GM13976 (cell line): Measurements from ENCODE around the gene FAM76B.

Experiments
- DNase-seq: peaks from one replicate; pipeline ENCODE4 v3.0.0; 2012; ENCODE audit warnings: low spot score
- in situ Hi-C: fragments of 300-500 bp; cut with MboI; formaldehyde crosslinking; loops from one replicate; pipeline ENCODE4 v1.12.0; 2022; ENCODE audit warnings: low sequenced_read_pairs, mixed read lengths, inconsistent platforms; ENCODE audit not compliant: unreplicated experiment
- TF ChIP-seq, protein P1 (sequence below): IDR thresholded peaks from 2 replicates; pipeline ENCODE4 v1.5.1; 2012; ENCODE audit warnings: borderline replicate concordance, mild to moderate bottlenecking; ENCODE audit not compliant: insufficient read depth; ENCODE audit errors: extremely low read depth, missing control alignments, control extremely low read depth

The FAM76B gene

DNA sequence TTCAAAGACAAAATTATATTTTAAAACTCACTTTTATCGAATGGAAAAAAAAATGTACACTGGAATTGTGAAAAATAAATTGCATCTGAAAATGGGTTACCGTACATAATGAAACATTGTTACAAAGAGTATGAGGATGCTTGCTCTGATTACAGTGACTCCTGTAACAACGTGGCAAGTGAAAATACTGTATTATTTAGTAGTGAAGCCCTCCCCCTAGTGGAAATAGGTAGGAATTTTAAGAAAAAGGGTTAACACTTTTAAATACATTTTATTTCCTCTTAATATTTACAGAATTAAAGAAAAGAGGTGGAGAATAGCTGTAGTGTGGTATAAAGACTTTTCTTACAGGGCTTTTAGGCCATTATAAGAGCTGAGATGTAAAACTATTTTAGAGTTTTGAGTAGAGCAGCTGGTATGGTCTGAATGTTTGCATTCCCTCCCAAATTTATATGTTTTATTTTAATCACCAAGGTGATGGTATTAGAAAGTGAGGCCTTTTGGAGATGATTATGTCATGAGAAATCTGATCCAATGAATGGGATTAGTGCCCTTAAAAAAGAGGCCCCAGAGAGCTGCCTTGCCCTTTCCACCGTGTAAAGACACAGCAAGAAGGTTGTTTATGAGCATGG, 25.2 kb downstream of the FAM76B start:
- DNase-seq: peak; percentile 50
- TF ChIP-seq, protein P1, sequence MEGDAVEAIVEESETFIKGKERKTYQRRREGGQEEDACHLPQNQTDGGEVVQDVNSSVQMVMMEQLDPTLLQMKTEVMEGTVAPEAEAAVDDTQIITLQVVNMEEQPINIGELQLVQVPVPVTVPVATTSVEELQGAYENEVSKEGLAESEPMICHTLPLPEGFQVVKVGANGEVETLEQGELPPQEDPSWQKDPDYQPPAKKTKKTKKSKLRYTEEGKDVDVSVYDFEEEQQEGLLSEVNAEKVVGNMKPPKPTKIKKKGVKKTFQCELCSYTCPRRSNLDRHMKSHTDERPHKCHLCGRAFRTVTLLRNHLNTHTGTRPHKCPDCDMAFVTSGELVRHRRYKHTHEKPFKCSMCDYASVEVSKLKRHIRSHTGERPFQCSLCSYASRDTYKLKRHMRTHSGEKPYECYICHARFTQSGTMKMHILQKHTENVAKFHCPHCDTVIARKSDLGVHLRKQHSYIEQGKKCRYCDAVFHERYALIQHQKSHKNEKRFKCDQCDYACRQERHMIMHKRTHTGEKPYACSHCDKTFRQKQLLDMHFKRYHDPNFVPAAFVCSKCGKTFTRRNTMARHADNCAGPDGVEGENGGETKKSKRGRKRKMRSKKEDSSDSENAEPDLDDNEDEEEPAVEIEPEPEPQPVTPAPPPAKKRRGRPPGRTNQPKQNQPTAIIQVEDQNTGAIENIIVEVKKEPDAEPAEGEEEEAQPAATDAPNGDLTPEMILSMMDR: peak; percentile 20
- in situ Hi-C loops: loop anchor here (5.0 to 10.0 kb wide), 2 partner anchors 60 to 612 kb away; no protein-coding TSS in a partner anchor

DNA sequence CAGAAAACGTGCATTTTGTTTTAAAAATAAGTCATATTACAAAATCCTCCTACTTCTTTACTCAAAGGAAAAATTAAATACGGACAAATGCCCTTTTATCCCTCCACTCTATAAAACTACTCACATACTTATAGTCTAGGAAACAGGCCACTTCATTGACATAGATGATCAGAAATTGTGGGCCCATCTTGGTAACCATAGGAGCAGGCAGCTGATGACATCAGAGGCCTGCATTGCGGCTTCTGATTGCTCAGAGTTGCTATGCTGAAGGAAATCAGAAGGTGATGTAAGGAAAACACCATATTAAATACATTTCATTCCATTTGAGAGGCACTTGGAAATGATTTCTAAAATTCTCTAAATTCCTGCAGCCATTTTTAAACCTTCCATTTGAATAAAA, 27.0 kb downstream of the FAM76B start:
- TF ChIP-seq, protein P1: no peak
- in situ Hi-C loops: loop anchor here (5.0 to 10.0 kb wide), 2 partner anchors 58 to 610 kb away; no protein-coding TSS in a partner anchor

DNA sequence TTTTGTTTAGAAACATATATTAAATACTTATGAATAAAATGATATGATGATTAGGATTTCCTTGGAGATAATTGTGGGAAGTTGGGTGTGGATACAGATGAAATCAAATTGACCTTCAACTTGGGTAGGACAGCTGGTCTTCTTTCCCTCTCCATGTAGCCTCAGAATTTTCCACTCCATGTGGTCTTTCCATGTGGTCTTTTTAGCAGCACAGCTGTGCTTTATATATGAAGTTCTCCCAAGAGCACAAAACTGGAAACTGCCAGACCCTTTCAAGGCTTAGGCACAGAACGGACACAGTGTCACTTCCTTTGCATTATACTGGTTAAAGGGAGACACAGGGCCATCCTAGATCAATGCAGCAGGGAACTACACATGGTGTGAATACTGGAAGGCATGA, 28.6 kb downstream of the FAM76B start:
- in situ Hi-C loops: loop anchor here (5.0 to 10.0 kb wide), 2 partner anchors 56 to 609 kb away; no protein-coding TSS in a partner anchor
- DNase-seq: no peak
- TF ChIP-seq, protein P1: no peak

More for the DNA sequence above, 27.0 kb downstream of the FAM76B start:
- DNase-seq: no peak

DNA sequence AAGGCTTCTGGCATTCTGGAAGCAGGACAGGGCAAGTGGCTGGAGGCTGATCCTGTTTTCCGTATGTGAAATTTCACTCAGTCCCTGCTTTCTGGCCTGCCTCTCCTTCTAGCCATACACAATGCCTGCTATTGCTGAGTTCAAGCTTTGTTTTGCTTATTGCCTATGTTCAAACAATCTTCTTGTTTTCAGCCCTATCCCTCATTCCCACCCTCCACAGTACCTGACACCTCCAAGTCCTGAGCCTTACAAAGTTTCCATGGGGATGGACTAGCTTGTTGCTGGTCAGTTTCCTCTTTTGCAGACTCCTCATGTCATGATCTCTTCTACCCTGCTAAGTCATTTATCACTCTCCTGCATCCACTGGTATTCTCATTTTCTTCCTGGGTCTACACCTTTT, 38.1 kb downstream of the FAM76B start:
- in situ Hi-C loops: no loop called here
- no peak for DNase-seq
- TF ChIP-seq, protein P1: no peak

DNA sequence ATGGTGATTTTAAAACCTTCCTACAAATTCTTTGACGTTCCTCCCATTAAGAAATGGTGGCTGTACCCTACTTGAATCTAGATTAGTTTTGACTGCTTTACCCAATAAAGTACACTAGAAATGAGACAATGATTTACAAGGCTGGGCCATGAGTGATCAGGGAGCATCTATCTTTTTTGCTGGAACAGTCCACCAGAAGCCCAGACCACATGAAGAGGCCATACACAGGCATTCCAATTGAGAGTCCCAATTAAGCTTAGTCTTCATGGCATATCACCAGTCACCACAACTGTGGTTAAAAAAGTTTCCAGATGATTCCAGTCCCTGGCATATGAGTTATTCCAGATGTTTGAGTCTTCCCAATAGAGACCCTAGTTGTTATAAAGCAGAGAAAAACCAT, 39.5 kb downstream of the FAM76B start:
- no peak for DNase-seq
- in situ Hi-C loops: no loop called here
- TF ChIP-seq, protein P1: no peak

DNA sequence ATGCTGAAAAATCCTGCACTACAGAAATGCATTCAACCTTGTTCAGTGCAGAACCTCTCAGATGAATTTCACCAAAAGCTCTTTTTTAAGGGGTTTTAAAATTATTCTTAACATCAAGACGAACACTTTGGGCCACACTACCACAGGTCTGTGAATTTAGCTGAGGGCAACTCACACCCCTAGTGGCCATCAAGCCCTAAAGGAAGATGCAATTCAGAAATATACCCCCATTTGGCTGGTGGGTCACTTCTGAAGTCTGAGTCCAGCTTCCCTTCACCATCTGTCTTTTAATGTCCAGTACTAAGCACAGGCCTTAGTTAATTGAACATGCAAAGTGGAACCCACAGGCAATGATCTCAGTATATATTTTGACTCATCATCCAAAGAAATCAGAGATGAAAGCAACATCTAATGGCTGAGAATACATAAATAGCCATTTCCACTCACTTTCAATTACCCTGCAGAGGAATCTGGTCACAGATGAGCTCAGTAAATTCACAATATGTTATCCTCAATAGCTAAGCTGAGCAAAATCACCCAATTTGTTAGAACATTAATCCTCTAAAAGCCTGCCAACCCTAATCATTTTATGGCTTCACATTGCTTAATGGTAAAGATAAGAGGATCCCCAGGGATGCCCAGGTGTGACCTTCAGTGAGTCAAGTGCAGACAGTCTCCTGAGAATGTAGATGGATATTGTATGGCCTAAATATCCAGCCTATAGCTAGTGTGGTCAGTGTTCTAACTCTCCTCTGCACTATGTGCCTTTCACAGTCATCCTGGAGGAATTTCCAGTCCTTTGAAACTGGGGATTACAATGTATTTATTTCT, 50.3 kb downstream of the FAM76B start:
- no peak for DNase-seq
- in situ Hi-C loops: no loop called here

More for the DNA sequence above, 50.3 kb downstream of the FAM76B start:
- TF ChIP-seq, protein P1: no peak
